Upper lobe of left lung (tissue), 4 donors: ENCODE results near the gene CCL4L2.
"Not testable (repeated sequence)": the region's sequence is repeated elsewhere in the genome, so short reads cannot be mapped to it uniquely, and the experiment has no call there.

Source experiments
- EP300 ChIP-seq, 4 donors: sonication (generic); formaldehyde crosslinking; IDR thresholded peaks; one replicate each; pipeline ENCODE4 v1.5.1; 2017; ENCODE audit warnings: antibody characterized with exemption in 4 of 4, control low read depth in 2 of 4
- POLR2AphosphoS5 ChIP-seq, 2 donors: sonication (generic); formaldehyde crosslinking; IDR thresholded peaks; one replicate each; pipeline ENCODE4 v1.5.1; 2017; ENCODE audit warnings: antibody characterized with exemption in 2 of 2

GRCh38 chr17:36176536-36176935 is 34.3 kb upstream of the CCL4L2 start, which contains the start of gene TBC1D3B:
- TF ChIP-seq POLR2AphosphoS5, EP300 (IDR thresholded peaks at IDR 0.05): not testable (repeated sequence)
